H1 (cell line): ENCODE results near the gene RPL26.

Experiments
- CHD2 ChIP-seq: IDR thresholded peaks from 2 replicates; pipeline ENCODE4 v1.6.1; 2012; ENCODE audit warnings: low read length, improper control_type of control experiment
- CHD7 ChIP-seq: fragments of 300-600 bp; sonication (generic); IDR thresholded peaks from 2 replicates; pipeline ENCODE4 v1.7.1; 2012; ENCODE audit warnings: low read length, moderate library complexity, mild to moderate bottlenecking, inconsistent platforms; ENCODE audit not compliant: insufficient replicate concordance
- CREB1 ChIP-seq: IDR thresholded peaks from 2 replicates; pipeline ENCODE4 v1.6.1; 2012; ENCODE audit warnings: inconsistent platforms
- CTCF ChIP-seq, 3 experiments: IDR thresholded peaks; 1 replicate in 2 of 3; 2 replicates in 1 of 3; pipeline versions ENCODE4 v1.5.1 to v1.6.1; 2011; ENCODE audit warnings: low read length in 3 of 3, mild to moderate bottlenecking in 3 of 3, inconsistent platforms in 2 of 3, low read depth in 1 of 3, moderate library complexity in 1 of 3; ENCODE audit not compliant: insufficient read depth in 1 of 3; ENCODE audit errors: control extremely low read depth in 1 of 3
- EP300 ChIP-seq, 2 experiments: IDR thresholded peaks; 1 replicate in 1 of 2; 2 replicates in 1 of 2; pipeline ENCODE4 v1.6.1; 2011 to 2012; ENCODE audit warnings: low read depth in 2 of 2, low read length in 2 of 2, mild to moderate bottlenecking in 2 of 2, borderline replicate concordance in 1 of 2, inconsistent platforms in 1 of 2, moderate library complexity in 1 of 2
- PHF8 ChIP-seq: fragments of 200-600 bp; sonication (generic); conservative IDR thresholded peaks from 2 replicates; pipeline ENCODE4 v1.7.1; 2012; ENCODE audit warnings: low read depth, mild to moderate bottlenecking, inconsistent platforms, low read length, moderate library complexity
- RNF2 ChIP-seq: fragments of 200-900, 300-1000 bp; sonication (generic); IDR thresholded peaks from 2 replicates; pipeline ENCODE4 v1.7.1; 2016; ENCODE audit warnings: borderline replicate concordance, low read depth, mild to moderate bottlenecking, antibody characterized with exemption, low read length; ENCODE audit not compliant: poor library complexity, severe bottlenecking; ENCODE audit errors: missing control alignments

GRCh38 chr17:8365143-8365542, 17.9 kb downstream of the RPL26 start:
- TF ChIP-seq CREB1 (no peak), CTCF (IDR thresholded peaks at IDR 0.05; ENCODE audit: control extremely low read depth in 1 of 3, insufficient read depth in 1 of 3, low read depth in 1 of 3, low read length in 3 of 3) (no peak), RNF2 (no peak), EP300 (IDR thresholded peaks at IDR 0.05; ENCODE audit: borderline replicate concordance in 1 of 2, low read depth in 2 of 2, low read length in 2 of 2) (no peak), PHF8 (no peak), CHD7 (no peak), CHD2 (no peak)
